SK-N-DZ (cell line): ENCODE measurements around the gene AACS. TPM values are rescaled to one million over a fixed set of nuclear protein-coding genes. Genes with fewer than 3 reads are reported as not detected.
"Not testable (repeated sequence)": the region's sequence is repeated elsewhere in the genome, so short reads cannot be mapped to it uniquely, and the experiment has no call there.

ENCODE experiments used
- DNase-seq: peaks from one replicate; pipeline ENCODE4 v3.0.0-alpha.2; 2015; ENCODE audit warnings: low spot score
- polyA plus RNA-seq, 2 experiments: library from polyadenylated mRNA; depleted of rRNA; stranded (reverse); fragments of >200 nt; gene quantifications; 2 replicates each; pipeline ENCODE4 v1.2.3, GENCODE V29; 2014

AACS gene
- 29.9 and 35.6 TPM in 2 replicates for polyA plus RNA-seq (2014; cell fraction: cytosol; rRNA removed)
- 34.1 and 39.7 TPM in 2 replicates for polyA plus RNA-seq (2014; cell fraction: nucleus; rRNA removed)

- peak; percentile 82 for DNase-seq
These were observed at the start of gene AACS for GRCh38 chr12:125065021-125065918. AACS (plus strand) TSS chr12:125065435; CDS start chr12:125065585, 150 bp downstream.

- DNase-seq, result no peak
These were observed 49.4 kb upstream of the AACS start for GRCh38 chr12:125015680-125016310.

- DNase-seq, result no peak
These were observed 47.4 kb upstream of the AACS start for GRCh38 chr12:125017801-125018200.

GRCh38 chr12:125018356-125018755 is 46.9 kb upstream of the AACS start:
- DNase-seq, result no peak

GRCh38 chr12:125021096-125021495 is 44.1 kb upstream of the AACS start:
- no peak for DNase-seq

- no peak for DNase-seq
These were observed 43.5 kb upstream of the AACS start for GRCh38 chr12:125021771-125022170.

GRCh38 chr12:125023065-125023464 is 42.2 kb upstream of the AACS start:
- no peak for DNase-seq

- no peak for DNase-seq
These were observed 40.2 kb upstream of the AACS start for GRCh38 chr12:125024949-125025563.

GRCh38 chr12:125025606-125026235 is 39.5 kb upstream of the AACS start:
- no peak for DNase-seq

GRCh38 chr12:125028106-125028505 is 37.1 kb upstream of the AACS start:
- DNase-seq, result no peak

- no peak for DNase-seq
These were observed 35.4 kb upstream of the AACS start for GRCh38 chr12:125029761-125030358.

GRCh38 chr12:125031471-125031870 is 33.8 kb upstream of the AACS start:
- DNase-seq, result not testable (repeated sequence)

GRCh38 chr12:125032466-125033152 is 32.6 kb upstream of the AACS start:
- DNase-seq, result no peak

- no peak for DNase-seq
These were observed 31.9 kb upstream of the AACS start for GRCh38 chr12:125033288-125033687.

GRCh38 chr12:125038976-125039625 is 26.1 kb upstream of the AACS start:
- DNase-seq, result no peak

- no peak for DNase-seq
These were observed 16.2 kb upstream of the AACS start for GRCh38 chr12:125049093-125049458.

- no peak for DNase-seq
These were observed 14.8 kb upstream of the AACS start for GRCh38 chr12:125050446-125050845.

- no peak for DNase-seq
These were observed 14.4 kb upstream of the AACS start for GRCh38 chr12:125050868-125051267.

GRCh38 chr12:125053821-125054220 is 11.4 kb upstream of the AACS start:
- no peak for DNase-seq

GRCh38 chr12:125055591-125055990 is 9.6 kb upstream of the AACS start:
- no peak for DNase-seq
